Esophagus muscularis mucosa (tissue), 4 donors: Measurements from ENCODE around the gene GRK5. TPM values are rescaled to one million over a fixed set of nuclear protein-coding genes. Genes with fewer than 3 reads are reported as not detected.

Experiments used
- DNase-seq: peaks from one replicate; pipeline ENCODE4 v3.0.0-alpha.2; 2017; ENCODE audit errors: extremely low spot score
- H3K27ac ChIP-seq, 4 donors: fragments of 200-600 bp; sonication (generic); replicated peaks in 1 of 4; 1 replicate in 3 of 4; 2 replicates in 1 of 4; pipeline ENCODE4 v1.5.1; 2016 to 2019; ENCODE audit warnings: mild to moderate bottlenecking in 1 of 4
- H3K27me3 ChIP-seq, 4 donors: fragments of 200-600 bp; sonication (generic); one replicate each; pipeline versions ENCODE4 v1.5.1 to v1.6.0; 2016 to 2019
- H3K36me3 ChIP-seq, 4 donors: fragments of 200-600 bp; sonication (generic); one replicate each; pipeline ENCODE4 v1.5.1; 2016 to 2019
- H3K4me1 ChIP-seq, 4 donors: fragments of 200-600 bp; sonication (generic); one replicate each; pipeline ENCODE4 v1.5.1; 2016 to 2019
- H3K4me3 ChIP-seq, 4 donors: fragments of 200-600 bp; sonication (generic); 1 replicate in 2 of 4; 2 replicates in 2 of 4; pipeline ENCODE4 v1.5.1; 2016 to 2019; ENCODE audit warnings: mild to moderate bottlenecking in 4 of 4, moderate library complexity in 1 of 4
- H3K9me3 ChIP-seq, 4 donors: fragments of 200-600 bp; sonication (generic); 1 replicate in 3 of 4; 2 replicates in 1 of 4; pipeline ENCODE4 v1.5.1; 2016 to 2019
- CTCF ChIP-seq, 3 experiments: fragments of 200-600 bp in 2 of 3; fragments of 450-650 bp in 1 of 3; sonication (generic) in 2 of 3; IDR thresholded peaks; one replicate each; pipeline ENCODE4 v1.5.1; 2017 to 2019; ENCODE audit warnings: antibody characterized with exemption in 3 of 3, mild to moderate bottlenecking in 2 of 3, moderate library complexity in 1 of 3
- EP300 ChIP-seq: sonication (generic); formaldehyde crosslinking; IDR thresholded peaks from one replicate; pipeline ENCODE4 v1.6.1; 2017; ENCODE audit warnings: antibody characterized with exemption
- POLR2A ChIP-seq: fragments of 450-650 bp; IDR thresholded peaks from one replicate; pipeline ENCODE4 v1.6.1; 2017; ENCODE audit warnings: antibody characterized with exemption, moderate library complexity, mild to moderate bottlenecking, low read depth
- POLR2AphosphoS5 ChIP-seq, 2 donors: sonication (generic); formaldehyde crosslinking; IDR thresholded peaks; one replicate each; pipeline ENCODE4 v1.6.1; 2017; ENCODE audit warnings: antibody characterized with exemption in 2 of 2
- WGBS: methylation state at CpG from one replicate; pipeline ENCODE4 v1.1.5; 2018; 5-methylcytosine and 5-hydroxymethylcytosine counted together
- intact Hi-C: fragments of 100-400 bp; cut with DNase I; formaldehyde crosslinking; loops from one replicate; pipeline ENCODE4 v1.15.1; 2023
- total RNA-seq, 4 donors: library from RNA; depleted of rRNA; stranded (reverse); fragments of >200 nt; gene quantifications; one replicate each; pipeline versions ENCODE4 v1.1.0 to v1.2.1, GENCODE V29; 2016

Gene GRK5
- total RNA-seq, 4 donors from 2014 or later: 39.6 to 64.4 (median 50.7) TPM

- no peak for TF ChIP-seq CTCF (IDR thresholded peaks at IDR 0.05)
- TF ChIP-seq POLR2AphosphoS5 (IDR thresholded peaks at IDR 0.05): peak in 1 of 2 donors; percentile 35
- TF ChIP-seq EP300: no peak
- no peak overlapping the region for H3K4me3 ChIP-seq
- peaks cover 52 to 68% (median 57%) of the 10 kb centered on the region in 4 donors for H3K4me1 ChIP-seq
- H3K27me3 ChIP-seq: no peaks in the 10 kb centered on the region
- no peak for DNase-seq
- peak overlapping the region; percentile 66 to 78 (median 72) for H3K27ac ChIP-seq
- 59% methylated on average over 10 of the region's 10 CpGs for WGBS
- no peaks in the 10 kb centered on the region for H3K9me3 ChIP-seq
- peaks cover 0 to 5% (median 0%) of the 10 kb centered on the region in 4 donors for H3K36me3 ChIP-seq
- intact Hi-C loops: no loop called here
Observed at GRCh38 chr10:119414081-119414611, 206.8 kb downstream of the GRK5 start.

DNA sequence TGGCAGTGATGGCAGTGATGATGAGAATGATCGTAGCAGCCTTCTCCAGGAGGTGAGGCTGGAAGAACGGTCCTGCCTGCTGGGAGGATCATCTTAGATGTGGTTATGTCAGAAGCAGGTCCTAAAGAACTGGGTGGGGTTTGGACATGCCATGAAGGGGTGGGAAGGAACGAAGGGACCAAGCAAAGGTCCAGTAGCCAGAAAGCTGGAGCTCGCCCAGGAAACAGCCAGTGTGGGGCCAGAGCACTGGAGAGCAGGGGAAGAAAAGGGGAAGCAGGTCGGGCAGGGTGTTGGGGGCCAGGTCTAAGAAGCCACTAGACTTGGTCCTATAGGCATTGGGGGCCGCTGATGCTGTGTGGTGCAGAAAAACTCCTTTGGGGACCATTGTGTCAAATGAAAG lies 207.8 kb downstream of the GRK5 start:
- TF ChIP-seq POLR2A: no peak
- no peak for TF ChIP-seq CTCF (IDR thresholded peaks at IDR 0.05)
- TF ChIP-seq EP300: no peak
- TF ChIP-seq POLR2AphosphoS5 (IDR thresholded peaks at IDR 0.05): no peak
- Histone ChIP-seq H3K4me1 (peaks cover 47 to 60% (median 49%) of the 10 kb centered on the region in 4 donors), H3K36me3 (peaks cover 0 to 6% (median 3%) of the 10 kb centered on the region in 4 donors), H3K4me3 (no peak overlapping the region), H3K27ac (peak overlapping the region in 3 of 4 donors; percentile 17 to 78 (median 66)), H3K9me3 (no peaks in the 10 kb centered on the region), H3K27me3 (no peaks in the 10 kb centered on the region)
- DNase-seq: no peak
- intact Hi-C loops: no loop called here
- 82% methylated on average over 6 of the region's 6 CpGs for WGBS

DNA sequence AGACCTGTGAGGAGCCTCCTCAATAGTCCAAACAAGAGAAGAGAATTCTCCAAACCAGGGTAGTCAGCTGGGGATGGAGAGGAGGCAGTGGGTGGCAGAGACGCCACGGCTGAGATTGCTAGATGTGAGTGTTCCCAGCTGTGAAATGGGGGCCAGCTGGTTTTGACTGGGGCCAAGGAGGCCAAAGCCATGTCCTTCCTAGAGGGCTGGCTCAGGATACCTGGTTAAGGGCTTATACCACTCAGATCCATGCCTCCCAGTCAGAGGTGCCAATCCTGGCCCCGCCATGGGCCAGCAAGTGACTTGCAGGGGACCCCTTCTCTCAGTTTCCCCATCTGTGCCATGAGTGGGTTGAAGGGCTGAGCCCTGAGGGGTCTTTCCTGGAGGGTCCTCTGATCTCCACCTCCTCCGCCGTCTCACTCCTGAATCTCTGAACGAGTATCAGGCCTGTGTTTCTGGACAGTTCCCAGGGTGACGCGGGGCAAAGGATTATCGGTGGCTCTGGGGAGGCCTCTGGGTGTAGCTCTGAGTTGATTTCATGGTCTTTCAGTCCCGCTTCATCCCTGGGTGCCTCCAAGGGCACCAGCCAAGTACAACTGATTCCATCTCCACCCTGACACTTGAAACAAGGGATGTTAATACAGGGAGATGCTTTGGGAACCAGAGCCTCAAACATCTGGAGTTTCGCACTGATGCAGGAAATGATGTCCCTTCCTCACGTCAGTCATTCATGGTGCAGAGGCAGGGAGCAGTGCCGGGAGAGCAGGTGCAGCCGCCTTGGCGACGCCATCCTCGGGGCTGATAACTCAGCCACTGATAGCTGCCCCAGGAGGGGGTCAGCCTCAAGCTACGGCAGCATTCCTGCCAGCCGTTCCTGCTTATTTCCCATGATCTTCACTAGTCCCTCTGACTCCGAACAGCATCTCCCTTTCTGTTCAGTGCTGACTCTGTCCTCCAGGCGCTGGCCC lies 208.4 kb downstream of the GRK5 start:
- DNase-seq: no peak
- TF ChIP-seq EP300: no peak
- no peak for TF ChIP-seq POLR2AphosphoS5 (IDR thresholded peaks at IDR 0.05)
- no peak for TF ChIP-seq CTCF (IDR thresholded peaks at IDR 0.05)
- no peak for TF ChIP-seq POLR2A
- 91% methylated on average over 21 of the region's 21 CpGs for WGBS
- intact Hi-C loops: loop anchor here (2.0 kb wide), 1 partner anchor 209 kb away; the partner anchor contains the start of gene GRK5
- Histone ChIP-seq H3K36me3 (peaks cover 0 to 6% (median 3%) of the 10 kb centered on the region in 4 donors), H3K27me3 (no peaks in the 10 kb centered on the region), H3K9me3 (no peaks in the 10 kb centered on the region), H3K27ac (peak overlapping the region in 3 of 4 donors; percentile 17 to 78 (median 66)), H3K4me3 (no peak overlapping the region), H3K4me1 (peaks cover 43 to 58% (median 47%) of the 10 kb centered on the region in 4 donors)

DNA sequence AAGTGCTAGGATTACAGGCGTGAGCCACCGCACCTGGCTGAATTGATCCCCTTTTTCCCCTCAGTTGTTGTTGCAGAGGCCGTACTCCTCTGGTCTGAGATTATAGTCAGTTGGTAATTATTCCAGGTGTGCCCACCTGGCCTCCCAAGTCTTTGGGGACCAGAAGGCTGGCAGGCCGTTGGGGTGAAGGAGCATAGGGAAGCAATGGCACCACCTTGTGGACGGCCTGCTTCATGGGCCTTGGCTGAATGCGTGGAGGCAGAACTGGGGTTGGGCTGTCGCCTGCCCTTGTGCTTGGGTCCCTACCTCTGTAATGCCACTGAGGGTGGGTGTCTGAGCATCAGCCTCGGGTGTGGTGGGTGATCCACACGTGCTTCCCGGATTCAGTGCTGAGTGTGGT lies 209.5 kb downstream of the GRK5 start:
- peaks cover 45 to 63% (median 54%) of the 10 kb centered on the region in 4 donors for H3K4me1 ChIP-seq
- no peak for TF ChIP-seq POLR2A
- TF ChIP-seq CTCF (IDR thresholded peaks at IDR 0.05): peak; percentile 69 to 75 (median 74)
- TF ChIP-seq POLR2AphosphoS5 (IDR thresholded peaks at IDR 0.05): peak in 1 of 2 donors; percentile 39
- TF ChIP-seq EP300: no peak
- peaks cover 0 to 6% (median 2%) of the 10 kb centered on the region in 4 donors for H3K36me3 ChIP-seq
- H3K27me3 ChIP-seq: no peaks in the 10 kb centered on the region
- 75% methylated on average over 4 of the region's 10 CpGs for WGBS
- DNase-seq: no peak
- no peak overlapping the region for H3K4me3 ChIP-seq
- intact Hi-C loops: loop anchor here (2.0 kb wide), 1 partner anchor 210 kb away; the partner anchor contains the start of gene GRK5
- no peaks in the 10 kb centered on the region for H3K9me3 ChIP-seq
- H3K27ac ChIP-seq: peak overlapping the region in 2 of 4 donors; percentile 17 to 78
